Measurements from ENCODE around the gene MPG. TPM values are rescaled to one million over a fixed set of nuclear protein-coding genes. Genes with fewer than 3 reads are reported as not detected.

The MPG gene
- total RNA-seq, 2 donors from 2014 or later: 111 to 138 TPM

GRCh38 chr16:63466-63865 is 14.6 kb upstream of the MPG start:
- Histone ChIP-seq H3K27me3 (replicated peaks; ENCODE audit: insufficient read depth) (no peaks in the 10 kb centered on the region), H3K4me3 (no peak overlapping the region), H3K9me3 (no peaks in the 10 kb centered on the region), H3K4me1 (replicated peaks) (peaks cover 3% of the 10 kb centered on the region), H3K36me3 (peaks cover 4 to 51% of the 10 kb centered on the region in 2 donors), H3K27ac (no peak overlapping the region)
- intact Hi-C loops (cut with DNase I): no loop called here
- 95% methylated on average over 16 of the region's 16 CpGs for WGBS
- TF ChIP-seq, protein P1, sequence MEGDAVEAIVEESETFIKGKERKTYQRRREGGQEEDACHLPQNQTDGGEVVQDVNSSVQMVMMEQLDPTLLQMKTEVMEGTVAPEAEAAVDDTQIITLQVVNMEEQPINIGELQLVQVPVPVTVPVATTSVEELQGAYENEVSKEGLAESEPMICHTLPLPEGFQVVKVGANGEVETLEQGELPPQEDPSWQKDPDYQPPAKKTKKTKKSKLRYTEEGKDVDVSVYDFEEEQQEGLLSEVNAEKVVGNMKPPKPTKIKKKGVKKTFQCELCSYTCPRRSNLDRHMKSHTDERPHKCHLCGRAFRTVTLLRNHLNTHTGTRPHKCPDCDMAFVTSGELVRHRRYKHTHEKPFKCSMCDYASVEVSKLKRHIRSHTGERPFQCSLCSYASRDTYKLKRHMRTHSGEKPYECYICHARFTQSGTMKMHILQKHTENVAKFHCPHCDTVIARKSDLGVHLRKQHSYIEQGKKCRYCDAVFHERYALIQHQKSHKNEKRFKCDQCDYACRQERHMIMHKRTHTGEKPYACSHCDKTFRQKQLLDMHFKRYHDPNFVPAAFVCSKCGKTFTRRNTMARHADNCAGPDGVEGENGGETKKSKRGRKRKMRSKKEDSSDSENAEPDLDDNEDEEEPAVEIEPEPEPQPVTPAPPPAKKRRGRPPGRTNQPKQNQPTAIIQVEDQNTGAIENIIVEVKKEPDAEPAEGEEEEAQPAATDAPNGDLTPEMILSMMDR (IDR thresholded peaks at IDR 0.05): no peak
- TF ChIP-seq POLR2AphosphoS5 (IDR thresholded peaks at IDR 0.05): no peak
- TF ChIP-seq POLR2A (IDR thresholded peaks at IDR 0.05): no peak
- DNase-seq (ENCODE audit: low spot score): no peak

DNA sequence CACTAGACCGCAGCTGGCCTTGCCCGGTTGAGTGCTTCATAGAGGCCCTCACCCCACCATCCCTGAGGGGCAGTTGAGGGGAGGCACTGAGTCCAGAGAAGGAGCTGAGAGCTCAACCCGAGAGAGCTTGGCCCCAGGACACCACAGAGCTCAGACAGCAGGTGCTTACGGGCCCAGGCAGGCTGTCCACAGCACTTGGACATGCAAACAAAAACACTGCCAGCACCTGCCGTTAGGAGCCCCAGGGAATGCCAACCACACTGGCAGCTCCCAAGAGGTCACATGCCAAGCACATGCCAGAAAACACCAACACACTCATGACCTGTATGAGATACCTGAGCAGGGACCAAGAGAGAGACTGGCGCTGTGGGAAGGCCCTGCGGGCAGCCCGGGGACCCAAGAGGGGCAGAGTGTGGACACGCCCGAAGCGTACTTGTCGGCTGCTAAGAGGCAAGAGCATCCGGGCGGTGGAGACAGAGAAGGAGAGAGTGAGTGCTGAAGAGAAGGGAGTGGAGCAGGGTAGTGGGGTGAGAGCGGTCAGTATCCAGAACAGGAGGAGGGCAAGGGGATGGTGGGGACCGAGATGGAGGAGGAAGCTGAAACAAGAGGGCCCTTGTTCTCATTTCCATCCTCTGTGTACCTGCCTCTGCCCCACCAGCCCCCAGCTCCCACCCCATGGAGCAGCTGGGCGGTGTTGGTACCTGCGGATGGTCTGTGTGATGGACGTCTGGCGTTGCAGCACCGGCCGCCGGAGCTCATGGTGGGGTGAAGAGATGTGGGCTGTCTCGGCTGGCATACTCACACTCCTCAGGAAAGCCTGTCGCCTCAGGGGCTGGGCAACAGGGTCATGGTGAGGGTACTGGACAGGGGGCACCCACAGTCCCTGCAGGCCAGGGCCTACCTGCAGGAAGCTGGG is 13.8 kb upstream of the MPG start:
- TF ChIP-seq POLR2A (IDR thresholded peaks at IDR 0.05) (no peak), POLR2AphosphoS5 (IDR thresholded peaks at IDR 0.05) (no peak)
- TF ChIP-seq, protein P1 (IDR thresholded peaks at IDR 0.05): no peak
- intact Hi-C loops (cut with DNase I): loop anchor here (2.0 kb wide), 1 partner anchor 33 kb away; no protein-coding TSS in a partner anchor
- WGBS: 82% methylated on average over 20 of the region's 25 CpGs

GRCh38 chr16:64914-65255 is 13.1 kb upstream of the MPG start:
- H3K27me3 ChIP-seq (replicated peaks; ENCODE audit: insufficient read depth): no peaks in the 10 kb centered on the region
- peaks cover 3% of the 10 kb centered on the region for H3K4me1 ChIP-seq (replicated peaks)
- intact Hi-C loops (cut with DNase I): loop anchor here (2.0 kb wide), 1 partner anchor 32 kb away; no protein-coding TSS in a partner anchor
- no peak for DNase-seq (ENCODE audit: low spot score)
- H3K27ac ChIP-seq: no peak overlapping the region
- H3K9me3 ChIP-seq: no peaks in the 10 kb centered on the region
- peaks cover 4 to 38% of the 10 kb centered on the region in 2 donors for H3K36me3 ChIP-seq
- 81% methylated on average over 9 of the region's 9 CpGs for WGBS
- TF ChIP-seq POLR2A (IDR thresholded peaks at IDR 0.05) (no peak), POLR2AphosphoS5 (IDR thresholded peaks at IDR 0.05) (no peak)
- TF ChIP-seq, protein P1 (IDR thresholded peaks at IDR 0.05): no peak
- no peak overlapping the region for H3K4me3 ChIP-seq

More for the DNA sequence above, 13.8 kb upstream of the MPG start:
- no peak for DNase-seq (ENCODE audit: low spot score)
- Histone ChIP-seq H3K27ac (no peak overlapping the region), H3K4me1 (replicated peaks) (peaks cover 3% of the 10 kb centered on the region), H3K9me3 (no peaks in the 10 kb centered on the region), H3K4me3 (no peak overlapping the region), H3K36me3 (peaks cover 4 to 45% of the 10 kb centered on the region in 2 donors), H3K27me3 (replicated peaks; ENCODE audit: insufficient read depth) (no peaks in the 10 kb centered on the region)

DNA sequence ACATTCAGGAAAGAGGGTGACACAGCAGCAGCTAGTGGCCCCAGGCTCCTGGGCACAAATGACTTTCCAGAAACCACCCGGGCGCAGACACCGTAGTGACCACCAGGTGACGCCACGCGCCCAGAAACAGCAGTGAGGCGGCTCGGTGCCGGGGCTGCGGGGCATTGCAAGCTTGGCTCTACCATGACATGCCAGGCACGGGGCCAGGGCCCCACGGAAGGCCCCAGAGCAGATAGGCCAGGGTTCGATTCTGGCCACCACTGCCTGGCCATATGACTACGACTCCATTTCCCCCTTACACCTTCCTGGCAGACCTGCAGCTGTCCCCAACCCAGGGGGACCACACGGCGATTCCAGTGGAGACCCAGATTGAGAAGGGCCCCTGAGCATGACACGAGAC is 12.3 kb upstream of the MPG start:
- no peaks in the 10 kb centered on the region for H3K9me3 ChIP-seq
- H3K27me3 ChIP-seq (replicated peaks; ENCODE audit: insufficient read depth): no peaks in the 10 kb centered on the region
- 17% methylated on average over 16 of the region's 17 CpGs for WGBS
- DNase-seq (ENCODE audit: low spot score): peak; percentile 80
- no peak overlapping the region for H3K4me3 ChIP-seq
- H3K27ac ChIP-seq: peak overlapping the region in 1 of 2 donors; percentile 18
- TF ChIP-seq, protein P1 (IDR thresholded peaks at IDR 0.05): peak; percentile 86 to 98 (median 96)
- TF ChIP-seq POLR2AphosphoS5 (IDR thresholded peaks at IDR 0.05) (peak; percentile 70), POLR2A (IDR thresholded peaks at IDR 0.05) (no peak)
- H3K36me3 ChIP-seq: peaks cover 4 to 30% of the 10 kb centered on the region in 2 donors
- peaks cover 10% of the 10 kb centered on the region for H3K4me1 ChIP-seq (replicated peaks)
- intact Hi-C loops (cut with DNase I): loop anchor here (2.0 kb wide), 1 partner anchor 31 kb away; no protein-coding TSS in a partner anchor
